ENCODE measurements around the gene RAPGEF2. TPM values are rescaled to one million over a fixed set of nuclear protein-coding genes. Genes with fewer than 3 reads are reported as not detected.

Gene RAPGEF2
- total RNA-seq, 1 experiment from 2014 or later = 26.3 TPM

DNA sequence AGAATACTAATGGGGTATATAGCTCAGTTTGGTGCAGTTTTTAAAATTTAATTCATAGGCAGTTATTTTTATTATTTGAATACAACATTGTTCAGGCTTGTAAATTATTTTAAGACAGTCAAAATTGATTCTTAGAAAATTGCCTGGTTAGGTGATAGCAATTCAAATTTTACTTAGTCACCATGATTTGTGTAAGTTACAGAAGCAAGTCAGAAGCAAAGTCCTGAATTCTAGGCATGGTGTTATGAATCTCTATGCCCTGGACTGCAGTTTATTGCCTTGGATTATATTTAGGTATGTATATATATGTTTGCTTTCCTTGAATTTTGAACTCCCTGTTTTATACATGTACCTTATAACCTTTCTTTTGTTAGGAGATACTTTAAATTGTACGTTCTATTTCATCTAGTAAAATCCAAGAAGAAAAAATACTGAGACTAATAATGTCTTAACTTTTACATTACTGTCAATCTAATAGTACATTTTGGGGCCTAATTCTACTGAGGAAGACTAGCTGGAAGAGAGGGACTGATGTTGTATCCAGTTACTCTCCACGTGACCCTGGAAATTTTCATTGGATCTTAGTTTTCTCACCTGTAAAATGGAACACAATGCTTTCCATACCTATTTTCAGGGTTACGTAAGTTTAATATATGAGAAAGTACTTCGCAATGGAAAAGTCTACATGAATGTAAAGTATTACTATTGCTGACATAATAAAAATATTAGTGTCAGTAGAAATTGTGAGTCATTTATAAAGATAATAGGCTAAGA is 25.1 kb downstream of the RAPGEF2 start:
- CTCF ChIA-PET = no interaction called here
- no TSS peak for BruUV-seq (replicated peaks)
- Mint-ChIP-seq H3K36me3 (ENCODE audit: insufficient read depth, unreplicated experiment) (no peaks in the 10 kb centered on the region), H3K27me3 (ENCODE audit: insufficient read depth, unreplicated experiment) (no peaks in the 10 kb centered on the region), H3K27ac (ENCODE audit: low read depth, unreplicated experiment) (no peak overlapping the region), H3K4me1 (ENCODE audit: insufficient read depth, unreplicated experiment) (peaks cover 5% of the 10 kb centered on the region), H3K9me3 (ENCODE audit: unreplicated experiment) (no peaks in the 10 kb centered on the region), H3K4me3 (ENCODE audit: unreplicated experiment) (no peak overlapping the region)
- TF ChIP-seq, protein P1, sequence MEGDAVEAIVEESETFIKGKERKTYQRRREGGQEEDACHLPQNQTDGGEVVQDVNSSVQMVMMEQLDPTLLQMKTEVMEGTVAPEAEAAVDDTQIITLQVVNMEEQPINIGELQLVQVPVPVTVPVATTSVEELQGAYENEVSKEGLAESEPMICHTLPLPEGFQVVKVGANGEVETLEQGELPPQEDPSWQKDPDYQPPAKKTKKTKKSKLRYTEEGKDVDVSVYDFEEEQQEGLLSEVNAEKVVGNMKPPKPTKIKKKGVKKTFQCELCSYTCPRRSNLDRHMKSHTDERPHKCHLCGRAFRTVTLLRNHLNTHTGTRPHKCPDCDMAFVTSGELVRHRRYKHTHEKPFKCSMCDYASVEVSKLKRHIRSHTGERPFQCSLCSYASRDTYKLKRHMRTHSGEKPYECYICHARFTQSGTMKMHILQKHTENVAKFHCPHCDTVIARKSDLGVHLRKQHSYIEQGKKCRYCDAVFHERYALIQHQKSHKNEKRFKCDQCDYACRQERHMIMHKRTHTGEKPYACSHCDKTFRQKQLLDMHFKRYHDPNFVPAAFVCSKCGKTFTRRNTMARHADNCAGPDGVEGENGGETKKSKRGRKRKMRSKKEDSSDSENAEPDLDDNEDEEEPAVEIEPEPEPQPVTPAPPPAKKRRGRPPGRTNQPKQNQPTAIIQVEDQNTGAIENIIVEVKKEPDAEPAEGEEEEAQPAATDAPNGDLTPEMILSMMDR (IDR thresholded peaks at IDR 0.05; ENCODE audit: unreplicated experiment) = no peak
- no peak for DNase-seq (ENCODE audit: unreplicated experiment)
- intact Hi-C loops (cut with micrococcal nuclease) = no loop called here
- POLR2A ChIA-PET = no interaction called here

DNA sequence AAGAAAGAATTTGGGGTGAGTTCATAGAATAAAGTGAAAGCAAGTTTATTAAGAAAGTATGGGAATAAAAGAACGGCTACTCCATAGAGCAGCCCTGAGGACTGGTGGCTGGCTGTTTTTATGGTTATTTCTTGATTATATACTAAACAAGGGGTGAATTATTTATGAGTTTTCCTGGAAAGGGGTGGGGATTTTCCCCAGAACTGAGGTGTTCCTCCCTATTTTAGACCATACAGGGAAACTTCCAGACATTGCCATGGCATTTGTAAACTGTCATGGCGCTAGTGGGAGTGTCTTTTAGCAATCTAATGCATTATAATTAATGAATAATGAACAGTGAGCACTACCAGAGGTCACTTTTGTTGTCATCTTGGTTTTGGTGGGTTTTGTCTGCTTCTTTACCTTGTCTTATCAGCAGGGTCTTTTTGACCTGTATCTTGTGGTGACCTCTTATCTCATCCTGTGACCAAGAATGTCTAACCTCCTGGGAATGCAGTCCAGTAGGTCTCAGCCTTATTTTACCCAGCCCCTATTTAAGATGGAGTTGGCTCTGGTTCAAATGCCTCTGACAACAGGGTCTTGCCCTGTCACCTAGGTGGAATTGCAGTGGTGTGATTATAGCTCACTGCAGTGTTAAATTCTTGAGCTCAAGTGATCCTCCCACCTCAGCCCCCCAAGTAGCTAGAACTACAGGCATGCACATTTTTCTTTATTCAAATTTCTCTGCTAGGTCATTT is 27.1 kb downstream of the RAPGEF2 start:
- CTCF ChIA-PET = interaction anchor here (0.6 to 1.5 kb wide), 3 partner anchors 9 to 214 kb away, joined by 3 to 6 read pairs (median 5); no protein-coding TSS in a partner anchor
- no peak overlapping the region for H3K27ac Mint-ChIP-seq (ENCODE audit: low read depth, unreplicated experiment)
- POLR2A ChIA-PET = interaction anchor here (1.2 kb wide), 1 partner anchor 10 kb away, joined by 4 read pairs; no protein-coding TSS in a partner anchor

DNA sequence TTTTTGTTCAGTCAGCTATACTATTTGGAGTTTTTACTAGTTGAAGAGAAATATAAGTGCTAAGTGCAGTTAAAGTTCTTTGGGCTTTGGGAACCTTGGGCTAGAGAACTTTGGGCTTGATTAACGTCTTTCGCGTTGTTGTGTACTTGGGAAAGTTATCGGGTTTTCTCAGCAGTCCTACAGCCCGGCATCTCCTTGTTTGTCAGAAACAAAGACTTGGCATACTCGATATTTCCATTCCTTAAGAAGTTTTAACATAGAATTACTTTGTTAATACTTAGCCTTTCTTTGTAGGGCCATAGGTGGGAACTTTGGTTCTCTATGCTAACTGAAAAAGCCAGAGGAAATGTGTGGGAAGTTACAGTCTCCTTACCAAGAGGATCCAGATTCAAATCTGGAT is 28.7 kb downstream of the RAPGEF2 start:
- BruUV-seq (replicated peaks) = no TSS peak
- CTCF ChIA-PET = interaction anchor here (0.6 to 1.5 kb wide), 3 partner anchors 9 to 16 kb away, joined by 3 to 6 read pairs (median 3); no protein-coding TSS in a partner anchor
- TF ChIP-seq, protein P1 (IDR thresholded peaks at IDR 0.05; ENCODE audit: unreplicated experiment) = no peak
- Mint-ChIP-seq H3K36me3 (ENCODE audit: insufficient read depth, unreplicated experiment) (no peaks in the 10 kb centered on the region), H3K4me3 (ENCODE audit: unreplicated experiment) (no peak overlapping the region), H3K9me3 (ENCODE audit: unreplicated experiment) (no peaks in the 10 kb centered on the region), H3K27me3 (ENCODE audit: insufficient read depth, unreplicated experiment) (no peaks in the 10 kb centered on the region), H3K4me1 (ENCODE audit: insufficient read depth, unreplicated experiment) (peaks cover 5% of the 10 kb centered on the region), H3K27ac (ENCODE audit: low read depth, unreplicated experiment) (no peak overlapping the region)
- POLR2A ChIA-PET = interaction anchor here (1.2 kb wide), 2 partner anchors 11 to 27 kb away, joined by 3 to 4 read pairs; no protein-coding TSS in a partner anchor
- DNase-seq (ENCODE audit: unreplicated experiment) = no peak
- intact Hi-C loops (cut with micrococcal nuclease) = no loop called here

More for the DNA sequence above, 27.1 kb downstream of the RAPGEF2 start:
- peaks cover 5% of the 10 kb centered on the region for H3K4me1 Mint-ChIP-seq (ENCODE audit: insufficient read depth, unreplicated experiment)
- no TSS peak for BruUV-seq (replicated peaks)
- TF ChIP-seq, protein P1 (IDR thresholded peaks at IDR 0.05; ENCODE audit: unreplicated experiment) = no peak
- H3K9me3 Mint-ChIP-seq (ENCODE audit: unreplicated experiment) = no peaks in the 10 kb centered on the region
- no peak for DNase-seq (ENCODE audit: unreplicated experiment)
- intact Hi-C loops (cut with micrococcal nuclease) = no loop called here
- no peak overlapping the region for H3K4me3 Mint-ChIP-seq (ENCODE audit: unreplicated experiment)
- no peaks in the 10 kb centered on the region for H3K27me3 Mint-ChIP-seq (ENCODE audit: insufficient read depth, unreplicated experiment)
- H3K36me3 Mint-ChIP-seq (ENCODE audit: insufficient read depth, unreplicated experiment) = no peaks in the 10 kb centered on the region

DNA sequence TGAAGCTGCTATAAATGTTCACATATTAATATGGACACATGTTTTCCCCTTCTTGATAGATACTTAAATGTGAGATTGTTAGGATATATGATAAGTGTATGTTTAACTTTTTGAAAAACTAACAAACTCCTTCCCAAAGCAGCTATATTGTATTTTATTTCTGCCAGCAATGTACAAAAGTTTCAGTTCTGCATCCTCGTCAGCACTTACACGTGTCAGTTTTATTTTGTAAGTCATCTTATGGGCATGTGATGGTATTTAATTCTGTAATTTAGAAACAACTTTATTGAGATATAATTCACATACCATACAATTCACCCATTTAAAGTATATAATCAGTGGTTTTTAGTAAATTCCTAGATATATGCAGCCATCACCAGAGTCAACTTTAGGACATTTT is 31.6 kb downstream of the RAPGEF2 start:
- H3K4me3 Mint-ChIP-seq (ENCODE audit: unreplicated experiment) = no peak overlapping the region
- H3K9me3 Mint-ChIP-seq (ENCODE audit: unreplicated experiment) = no peaks in the 10 kb centered on the region
- POLR2A ChIA-PET = no interaction called here
- TF ChIP-seq, protein P1 (IDR thresholded peaks at IDR 0.05; ENCODE audit: unreplicated experiment) = no peak
- no TSS peak for BruUV-seq (replicated peaks)
- peaks cover 4% of the 10 kb centered on the region for H3K4me1 Mint-ChIP-seq (ENCODE audit: insufficient read depth, unreplicated experiment)
- DNase-seq (ENCODE audit: unreplicated experiment) = no peak
- CTCF ChIA-PET = no interaction called here
- no peaks in the 10 kb centered on the region for H3K36me3 Mint-ChIP-seq (ENCODE audit: insufficient read depth, unreplicated experiment)
- no peak overlapping the region for H3K27ac Mint-ChIP-seq (ENCODE audit: low read depth, unreplicated experiment)
- H3K27me3 Mint-ChIP-seq (ENCODE audit: insufficient read depth, unreplicated experiment) = no peaks in the 10 kb centered on the region
- intact Hi-C loops (cut with micrococcal nuclease) = no loop called here

Data from MCF 10A (cell line).